ENCODE results near the gene PIP4K2C.
A peak's percentile ranks its signal among the peaks of the same experiment; 100 is the strongest.
"Not testable (repeated sequence)": the region's sequence is repeated elsewhere in the genome, so short reads cannot be mapped to it uniquely, and the experiment has no call there.

The PIP4K2C gene

GRCh38 chr12:57611108-57611826 lies 20.3 kb downstream of the PIP4K2C start, which contains the start of gene ARHGEF25:
TSS of gene ARHGEF25 (plus strand) at chr12:57611435. CDS start at chr12:57611895, 460 bp downstream.
- peak; percentile 70 for DNase-seq

DNA sequence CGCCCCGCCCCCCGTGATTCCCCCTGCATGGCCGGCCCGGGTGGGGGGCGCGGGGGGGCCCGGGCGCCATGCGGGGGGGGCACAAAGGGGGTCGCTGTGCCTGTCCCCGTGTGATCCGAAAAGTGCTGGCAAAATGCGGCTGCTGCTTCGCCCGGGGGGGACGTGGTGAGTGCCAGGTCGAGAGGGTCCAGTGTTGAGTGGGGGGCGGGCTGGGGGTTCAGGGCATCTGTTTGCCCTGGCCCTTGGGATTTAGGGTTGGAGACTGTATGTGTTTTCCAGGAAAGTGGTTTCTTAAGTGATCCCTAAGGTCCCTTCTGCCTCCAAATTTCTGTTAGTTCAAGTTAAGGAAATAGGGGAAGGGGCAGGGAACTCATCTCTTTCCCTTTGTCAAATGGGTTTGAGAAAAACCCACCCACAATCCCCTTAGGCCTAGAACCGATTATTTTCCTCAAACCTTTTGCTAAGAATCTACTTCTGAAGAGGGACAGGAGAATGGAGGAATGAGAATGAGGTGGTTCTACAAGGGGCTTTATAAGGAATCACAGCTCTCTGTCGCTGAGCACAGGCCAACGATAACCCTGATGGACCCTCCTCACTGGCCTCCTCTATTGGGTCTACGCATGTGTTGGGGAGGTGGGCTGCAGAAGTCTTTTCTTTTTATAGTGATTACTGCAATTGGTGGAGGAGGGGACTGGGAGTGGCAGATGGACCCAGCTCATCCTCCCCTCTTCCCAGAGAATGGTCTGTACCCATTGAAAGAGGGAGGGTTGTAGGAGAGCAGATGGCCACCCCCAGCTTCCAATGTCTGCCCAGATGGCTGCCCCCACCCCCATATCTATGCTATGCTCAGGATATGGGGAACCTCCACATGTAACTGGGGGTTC lies 21.1 kb downstream of the PIP4K2C start:
- DNase-seq = no peak

GRCh38 chr12:57612711-57613426 lies 21.9 kb downstream of the PIP4K2C start:
- no peak for DNase-seq

GRCh38 chr12:57613427-57614109 lies 22.6 kb downstream of the PIP4K2C start:
- no peak for DNase-seq

DNA sequence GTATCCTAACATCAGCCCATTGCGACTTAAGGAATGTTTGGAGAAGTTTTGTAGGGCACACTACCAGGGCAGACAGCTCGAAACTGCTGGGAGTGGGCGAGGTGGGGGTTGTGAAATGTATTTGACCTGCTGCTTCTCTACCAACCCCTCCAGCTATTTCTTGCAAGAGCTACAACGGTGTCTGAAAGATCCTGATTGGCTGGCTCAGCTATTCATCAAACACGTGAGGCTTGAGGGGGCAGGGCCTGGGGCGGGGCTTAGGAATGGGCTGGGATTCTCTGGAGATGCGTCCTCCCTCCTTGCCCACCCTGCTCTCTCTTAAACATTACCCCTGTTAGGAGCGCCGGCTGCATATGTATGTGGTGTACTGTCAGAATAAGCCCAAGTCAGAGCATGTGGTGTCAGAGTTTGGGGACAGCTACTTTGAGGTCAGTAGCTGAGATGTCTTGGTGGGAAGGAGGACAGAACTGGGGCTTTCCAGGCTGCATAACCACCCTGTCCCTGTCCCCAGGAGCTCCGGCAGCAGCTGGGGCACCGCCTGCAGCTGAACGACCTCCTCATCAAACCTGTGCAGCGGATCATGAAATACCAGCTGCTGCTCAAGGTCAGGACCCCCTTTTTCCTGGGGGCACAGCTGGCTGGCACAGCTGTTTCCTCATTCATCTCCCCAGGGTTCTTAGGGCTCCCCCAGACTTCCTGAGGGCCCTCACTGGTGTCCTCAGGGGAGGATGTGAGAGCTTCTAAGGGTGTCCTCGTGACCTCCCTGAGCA lies 23.4 kb downstream of the PIP4K2C start:
- DNase-seq = no peak

DNA sequence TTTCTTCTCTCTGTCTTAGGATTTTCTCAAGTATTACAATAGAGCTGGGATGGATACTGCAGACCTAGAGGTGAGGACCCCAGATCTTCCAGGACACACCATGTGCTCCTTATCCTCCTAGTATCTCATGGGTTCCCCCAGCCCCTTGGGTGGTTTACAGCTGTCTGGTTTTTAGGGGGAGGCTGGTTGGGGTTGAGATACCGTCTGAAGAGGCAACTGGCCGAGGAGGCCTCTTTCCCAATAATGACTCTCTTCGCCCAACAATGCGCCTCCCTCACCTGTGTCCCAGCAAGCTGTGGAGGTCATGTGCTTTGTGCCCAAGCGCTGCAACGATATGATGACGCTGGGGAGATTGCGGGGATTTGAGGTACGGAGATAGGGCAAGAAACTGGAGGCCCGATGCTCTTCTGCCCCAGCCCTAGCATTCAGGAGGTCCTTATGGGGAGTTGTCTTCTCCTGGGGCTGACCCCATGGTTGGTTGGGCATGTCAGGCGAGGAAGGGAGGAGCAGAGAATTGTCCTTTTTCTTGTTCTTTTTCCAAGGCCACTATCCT lies 24.0 kb downstream of the PIP4K2C start:
- DNase-seq = no peak

DNA sequence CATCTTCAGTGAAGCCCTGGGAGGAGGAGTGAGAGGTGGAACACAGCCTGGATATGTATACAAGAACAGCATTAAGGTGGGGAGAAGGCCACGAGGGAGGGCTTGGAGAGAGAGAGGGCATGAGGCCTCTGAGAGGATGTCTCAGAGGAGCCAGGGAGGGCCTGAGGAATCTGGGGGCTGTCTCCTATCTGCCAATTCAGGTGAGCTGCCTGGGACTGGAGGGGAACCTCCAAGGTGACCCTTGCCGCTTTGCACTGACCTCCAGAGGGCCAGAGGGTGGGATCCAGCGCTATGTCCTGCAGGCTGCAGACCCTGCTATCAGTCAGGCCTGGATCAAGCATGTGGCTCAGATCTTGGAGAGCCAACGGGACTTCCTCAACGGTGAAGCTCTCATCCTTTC lies 24.6 kb downstream of the PIP4K2C start:
- no peak for DNase-seq

- peak; percentile 59 for DNase-seq
These were observed 25.6 kb downstream of the PIP4K2C start for GRCh38 chr12:57616383-57617101.

DNA sequence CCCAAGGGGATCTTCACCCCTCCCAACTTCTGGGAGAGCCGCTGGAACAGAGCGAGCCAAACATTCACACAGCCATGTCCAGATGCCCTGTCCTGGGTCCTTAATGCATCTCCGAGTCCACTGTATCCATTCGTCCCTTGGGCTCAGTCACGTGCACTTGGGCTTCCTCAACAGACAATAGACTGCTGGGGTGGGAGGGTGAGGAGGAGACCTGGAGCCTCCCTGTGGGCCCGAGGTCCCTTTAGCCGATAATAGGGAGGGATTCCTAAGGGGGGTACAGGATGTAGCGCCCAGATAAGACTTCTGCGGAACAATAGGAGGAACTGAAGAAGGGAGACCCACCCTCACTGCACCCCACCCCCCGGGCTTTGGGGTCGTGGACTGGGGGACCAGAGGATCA lies 26.9 kb downstream of the PIP4K2C start:
- no peak for DNase-seq

DNA sequence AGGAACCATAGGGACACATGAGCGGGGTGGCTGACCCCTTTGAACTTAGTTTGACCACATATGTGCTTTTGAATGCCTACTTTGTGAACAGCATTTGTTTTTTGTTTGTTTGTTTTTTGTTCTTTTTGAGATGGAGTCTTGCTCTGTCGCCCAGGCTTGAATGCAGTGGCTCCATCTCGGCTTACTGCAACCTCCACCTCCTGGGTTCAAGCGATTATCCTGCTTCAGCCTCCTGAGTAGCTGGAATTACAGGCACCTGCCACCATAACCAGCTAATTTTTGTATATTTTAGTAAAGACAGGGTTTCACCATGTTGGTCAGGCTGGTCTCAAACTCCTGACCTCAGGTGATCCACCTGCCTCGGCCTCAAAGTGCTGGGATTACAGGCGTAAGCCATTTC lies 27.4 kb downstream of the PIP4K2C start:
- not testable (repeated sequence) for DNase-seq

- no peak for DNase-seq
These were observed 28.0 kb downstream of the PIP4K2C start for GRCh38 chr12:57618966-57619433.

DNA sequence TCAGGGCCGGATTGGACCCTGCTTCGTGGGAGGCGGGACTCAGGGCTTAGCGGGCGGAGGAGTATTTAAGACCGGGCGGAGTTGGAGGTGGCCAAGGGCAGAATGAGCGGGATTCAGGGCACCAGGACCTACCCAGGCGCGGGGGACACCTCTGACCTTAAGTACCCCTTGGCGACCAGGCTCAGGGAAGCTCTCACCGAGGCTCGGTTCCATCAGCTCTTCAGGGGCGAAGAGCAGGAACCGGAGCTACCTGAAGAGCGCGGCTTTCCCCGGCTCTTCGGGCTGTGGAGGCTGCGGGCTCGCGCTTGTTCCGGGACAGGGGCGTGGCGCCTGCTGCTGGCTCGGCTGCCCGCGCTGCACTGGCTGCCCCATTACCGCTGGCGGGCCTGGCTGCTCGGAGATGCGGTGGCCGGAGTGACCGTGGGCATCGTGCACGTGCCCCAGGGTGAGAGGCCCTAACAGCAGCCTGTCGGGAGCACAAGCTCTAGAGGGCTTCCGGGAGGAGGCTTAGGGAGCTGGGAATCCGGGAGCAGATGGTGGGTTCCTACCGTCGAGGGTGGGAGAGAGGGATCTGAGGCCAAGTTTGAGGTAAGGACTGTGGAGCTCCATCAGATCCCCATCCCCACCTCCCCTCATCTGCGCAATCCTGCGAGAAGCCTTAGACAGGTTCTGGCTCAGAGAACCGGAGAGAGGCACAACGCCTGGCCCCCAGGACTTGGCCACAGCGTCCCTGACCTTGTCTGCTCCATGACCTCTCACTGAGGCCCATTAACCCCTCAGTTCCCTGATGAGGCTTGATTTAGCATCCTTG lies 28.6 kb downstream of the PIP4K2C start:
- no peak for DNase-seq

DNA sequence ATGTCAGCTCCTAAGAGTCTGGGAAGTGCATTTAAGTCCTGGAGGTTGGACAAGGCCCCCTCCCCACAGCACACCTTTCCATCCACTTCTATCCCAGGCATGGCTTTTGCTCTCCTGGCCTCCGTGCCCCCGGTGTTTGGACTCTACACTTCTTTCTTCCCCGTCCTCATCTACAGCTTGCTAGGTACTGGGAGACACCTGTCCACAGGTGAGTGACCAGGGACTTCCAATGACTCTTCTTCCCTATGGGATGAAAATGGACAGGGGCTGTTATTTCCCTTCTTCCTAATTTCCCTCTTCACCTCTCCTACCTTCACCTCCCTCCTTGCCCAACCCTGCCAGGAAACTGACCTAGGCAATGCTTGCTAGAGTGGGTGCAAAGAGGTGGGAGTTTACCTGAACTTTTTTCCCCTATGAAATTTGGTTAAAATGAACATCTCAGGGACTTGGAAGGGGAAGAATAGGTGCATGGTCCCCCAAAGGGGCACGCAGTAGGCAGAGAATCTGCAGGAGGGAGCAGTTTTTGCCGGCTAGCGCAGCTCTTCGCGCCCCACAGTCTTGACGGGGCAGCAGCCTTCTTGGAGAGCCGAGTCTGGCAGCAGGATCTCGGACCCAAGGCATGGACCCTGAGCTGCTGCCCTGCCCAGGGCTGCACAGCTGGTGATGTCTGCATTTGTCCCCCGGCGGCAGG lies 29.4 kb downstream of the PIP4K2C start:
- no peak for DNase-seq

- no peak for DNase-seq
These were observed 30.0 kb downstream of the PIP4K2C start for GRCh38 chr12:57620936-57621496.

DNA sequence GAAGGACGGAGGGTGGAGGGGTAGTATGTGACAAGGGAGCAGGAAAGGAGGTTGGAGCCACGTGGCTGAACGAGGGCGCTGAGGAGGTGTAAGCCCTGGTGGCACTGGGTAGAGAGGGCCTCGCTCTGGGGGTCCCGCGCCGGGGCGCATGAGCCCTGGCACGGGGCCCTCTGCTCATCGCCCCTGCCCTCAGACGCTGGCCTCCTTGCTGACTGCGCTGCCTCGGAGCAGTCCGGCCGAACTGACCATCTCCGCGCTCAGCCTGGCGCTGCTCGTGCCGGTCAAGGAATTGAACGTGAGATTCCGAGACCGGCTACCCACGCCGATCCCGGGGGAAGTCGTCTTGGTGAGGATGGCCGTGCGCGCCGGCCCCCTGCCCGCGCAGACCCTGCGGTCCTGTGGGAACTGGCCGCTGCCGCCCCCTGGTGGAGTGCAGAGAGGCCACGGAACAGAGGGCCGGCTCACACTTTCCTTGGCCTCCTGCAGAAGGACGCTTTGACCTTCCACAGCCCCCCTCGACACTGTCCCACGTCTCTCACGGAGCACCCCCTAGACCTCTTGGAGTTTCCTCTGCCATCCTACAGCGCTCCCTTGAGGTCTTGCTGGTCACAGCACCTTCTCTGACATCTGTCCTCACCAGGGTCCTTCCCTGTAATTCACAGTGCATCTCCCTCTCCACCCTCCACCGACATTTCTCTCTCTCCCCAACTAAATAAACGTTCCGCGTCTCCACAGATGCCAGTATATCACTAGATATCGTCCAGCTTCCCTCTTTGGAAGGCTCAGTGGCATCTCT lies 30.7 kb downstream of the PIP4K2C start:
- peak; percentile 25 for DNase-seq

- no peak for DNase-seq
These were observed 31.6 kb downstream of the PIP4K2C start for GRCh38 chr12:57622293-57623245.

GRCh38 chr12:57623385-57623784 lies 32.4 kb downstream of the PIP4K2C start:
- no peak for DNase-seq
